ENCODE data around the gene MYOG. TPM values are rescaled to one million over a fixed set of nuclear protein-coding genes. Genes with fewer than 3 reads are reported as not detected.

The MYOG gene
- total and polyA plus RNA-seq, 11 donors = not detected

DNA sequence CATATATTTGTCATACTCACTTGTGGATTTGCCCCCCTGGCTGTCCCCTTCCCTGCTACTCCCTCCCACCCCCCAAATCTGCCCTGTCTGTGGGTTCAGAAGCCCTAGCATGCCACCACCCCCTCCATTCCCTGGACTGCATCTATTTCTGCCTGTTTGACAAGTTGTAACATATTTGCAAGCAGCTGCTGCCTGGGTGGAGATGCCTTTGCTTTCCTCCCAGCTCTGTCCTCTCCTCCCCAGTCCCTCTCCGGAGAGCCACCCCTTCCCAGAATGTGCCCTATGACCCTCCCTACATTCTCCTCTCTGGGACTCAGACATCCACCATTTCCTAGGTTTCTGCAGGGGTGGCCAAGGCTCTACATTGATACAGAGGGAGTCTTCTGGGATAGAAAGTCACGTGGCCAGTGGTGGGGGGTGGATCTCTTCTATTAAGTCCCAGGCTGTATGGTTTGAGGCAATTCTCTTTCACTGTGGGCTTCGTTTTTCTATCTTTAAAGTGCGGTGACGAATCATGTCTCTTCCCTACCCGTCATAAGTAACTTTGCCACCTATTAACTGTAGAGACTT lies 6.0 kb upstream of the MYOG start:
- Histone ChIP-seq H3K36me3 (no peaks in the 10 kb centered on the region), H3K27me3 (peaks cover 0 to 3% (median 0%) of the 10 kb centered on the region in 9 donors), H3K9me3 (peaks cover 0 to 22% (median 16%) of the 10 kb centered on the region in 12 donors), H3K4me3 (no peak overlapping the region), H3K27ac (no peak overlapping the region), H3K4me1 (peaks cover 0 to 2% (median 0%) of the 10 kb centered on the region in 12 donors)
- 86 to 92% (median 89%) methylated on average over 6 of the region's 6 CpGs for WGBS, 4 donors
- intact Hi-C loops (cut with DNase I) = no loop called here
- TF ChIP-seq CTCF (IDR thresholded peaks at IDR 0.05) = no peak
- TF ChIP-seq POLR2A (IDR thresholded peaks at IDR 0.05) = no peak
- no peak for ATAC-seq
- no peak for DNase-seq

DNA sequence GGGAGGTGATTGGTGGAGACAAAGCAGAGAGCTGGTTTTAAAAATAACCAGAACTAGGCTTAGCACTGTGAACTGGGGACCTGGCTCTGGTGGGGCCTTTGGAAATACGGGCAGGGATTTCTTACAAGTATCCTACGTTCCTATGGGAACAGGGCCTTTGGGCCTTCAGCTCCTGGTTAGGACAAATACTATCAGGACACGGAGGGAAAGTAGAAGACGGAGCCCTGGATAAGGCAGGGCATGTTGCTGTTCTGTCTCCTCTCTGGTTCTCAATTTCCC lies 5.3 kb upstream of the MYOG start:
- intact Hi-C loops (cut with DNase I) = no loop called here
- H3K27me3 ChIP-seq = peaks cover 0 to 3% (median 0%) of the 10 kb centered on the region in 9 donors
- WGBS, 4 donors = 68 to 94% (median 89%) methylated on average over 4 of the region's 4 CpGs
- ATAC-seq (no peak), DNase-seq (no peak)
- H3K9me3 ChIP-seq = peaks cover 0 to 22% (median 15%) of the 10 kb centered on the region in 12 donors
- no peaks in the 10 kb centered on the region for H3K36me3 ChIP-seq
- peaks cover 0 to 3% (median 0%) of the 10 kb centered on the region in 12 donors for H3K4me1 ChIP-seq
- TF ChIP-seq CTCF (IDR thresholded peaks at IDR 0.05) (no peak), POLR2A (IDR thresholded peaks at IDR 0.05) (no peak)
- H3K27ac ChIP-seq = no peak overlapping the region
- H3K4me3 ChIP-seq = no peak overlapping the region

DNA sequence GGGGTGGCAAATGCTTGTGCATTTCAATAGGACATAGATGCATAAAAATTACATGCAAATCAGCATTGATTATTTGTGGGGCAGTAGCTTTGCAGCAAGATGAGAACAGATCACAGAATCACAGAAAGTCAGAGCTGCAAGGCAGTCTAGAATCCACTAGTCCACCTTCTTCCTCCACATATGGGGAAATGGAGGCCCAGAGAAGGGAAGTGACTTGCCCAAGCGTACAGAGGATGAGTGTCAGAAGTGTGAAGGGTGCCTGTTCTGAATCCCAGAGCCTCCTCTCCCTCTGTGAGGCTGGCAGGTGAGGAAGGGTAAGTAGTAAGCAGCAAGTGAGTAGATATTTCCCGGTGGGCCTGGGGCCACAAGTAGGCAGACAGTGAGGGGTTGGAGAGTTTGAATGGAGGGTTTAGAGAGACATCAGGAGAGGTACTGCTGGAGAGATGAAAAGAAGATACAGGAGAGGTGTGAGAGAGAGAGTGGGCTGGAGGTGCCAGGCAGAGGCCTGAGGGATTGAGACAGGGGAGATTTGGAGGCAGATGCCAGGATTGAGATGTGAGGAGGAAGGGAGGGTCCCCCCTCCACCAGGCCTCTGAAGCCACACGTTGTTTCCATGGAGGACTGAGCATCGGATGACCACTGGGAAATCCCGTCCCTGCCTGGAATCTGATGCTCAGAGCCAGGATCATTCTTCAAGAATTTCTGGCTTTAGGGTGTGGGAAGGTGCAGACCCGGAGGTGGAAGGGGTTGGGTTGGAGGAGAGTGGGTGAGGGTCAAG lies 4.8 kb upstream of the MYOG start:
- ATAC-seq (no peak), DNase-seq (no peak)
- 71 to 83% (median 76%) methylated on average over 6 of the region's 6 CpGs for WGBS, 4 donors
- Histone ChIP-seq H3K27ac (no peak overlapping the region), H3K4me3 (no peak overlapping the region), H3K9me3 (peaks cover 0 to 19% (median 11%) of the 10 kb centered on the region in 12 donors), H3K4me1 (peaks cover 0 to 3% (median 0%) of the 10 kb centered on the region in 12 donors), H3K36me3 (no peaks in the 10 kb centered on the region), H3K27me3 (peaks cover 0 to 3% (median 0%) of the 10 kb centered on the region in 9 donors)
- TF ChIP-seq POLR2A (IDR thresholded peaks at IDR 0.05) (no peak), CTCF (IDR thresholded peaks at IDR 0.05) (no peak)
- intact Hi-C loops (cut with DNase I) = no loop called here

DNA sequence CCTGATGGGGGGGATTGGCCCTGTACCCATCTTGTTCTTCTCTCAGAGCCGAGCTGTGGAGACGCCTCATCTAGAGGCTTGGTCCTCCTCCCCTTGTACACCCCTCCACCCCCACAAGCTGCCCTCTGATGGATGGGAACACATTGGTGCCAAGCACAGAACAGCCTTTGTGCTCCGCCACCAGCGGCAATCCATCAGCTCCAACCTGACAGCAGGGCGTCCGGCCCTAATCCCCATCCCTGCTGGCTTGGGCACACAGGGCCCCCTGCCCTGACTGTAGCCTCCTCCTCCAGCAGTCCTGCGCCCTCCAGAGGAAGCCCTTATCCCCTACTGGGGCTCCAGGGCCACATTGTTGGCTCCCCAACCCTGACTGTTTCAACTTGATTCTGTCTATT lies 3.8 kb upstream of the MYOG start:
- ATAC-seq (no peak), DNase-seq (no peak)
- no peak overlapping the region for H3K27ac ChIP-seq
- no peaks in the 10 kb centered on the region for H3K36me3 ChIP-seq
- H3K4me1 ChIP-seq = peaks cover 0 to 3% (median 0%) of the 10 kb centered on the region in 12 donors
- H3K27me3 ChIP-seq = peaks cover 0 to 3% (median 0%) of the 10 kb centered on the region in 9 donors
- intact Hi-C loops (cut with DNase I) = loop anchor here in 1 of 10 donors (1.0 kb wide), 1 partner anchor 12 kb away; no protein-coding TSS in a partner anchor
- 73 to 93% (median 85%) methylated on average over 7 of the region's 7 CpGs for WGBS, 4 donors
- H3K4me3 ChIP-seq = no peak overlapping the region
- TF ChIP-seq CTCF (IDR thresholded peaks at IDR 0.05) (no peak), POLR2A (IDR thresholded peaks at IDR 0.05) (no peak)
- H3K9me3 ChIP-seq = peaks cover 0 to 9% (median 2%) of the 10 kb centered on the region in 12 donors

All from heart left ventricle (tissue), 16 donors.